Raji (cell line): ENCODE data around the gene DNMT3A.

Experiments used
- POLR2A ChIP-seq: IDR thresholded peaks from 2 replicates; pipeline ENCODE4 v1.6.1; 2011; ENCODE audit warnings: low read depth, low read length, control low read depth; ENCODE audit not compliant: insufficient read depth

Gene DNMT3A

GRCh38 chr2:25376750-25377621 is 35.3 kb upstream of the DNMT3A start:
- no peak for TF ChIP-seq POLR2A

- TF ChIP-seq POLR2A: no peak
Measured at GRCh38 chr2:25375989-25376545, 34.3 kb upstream of the DNMT3A start.

DNA sequence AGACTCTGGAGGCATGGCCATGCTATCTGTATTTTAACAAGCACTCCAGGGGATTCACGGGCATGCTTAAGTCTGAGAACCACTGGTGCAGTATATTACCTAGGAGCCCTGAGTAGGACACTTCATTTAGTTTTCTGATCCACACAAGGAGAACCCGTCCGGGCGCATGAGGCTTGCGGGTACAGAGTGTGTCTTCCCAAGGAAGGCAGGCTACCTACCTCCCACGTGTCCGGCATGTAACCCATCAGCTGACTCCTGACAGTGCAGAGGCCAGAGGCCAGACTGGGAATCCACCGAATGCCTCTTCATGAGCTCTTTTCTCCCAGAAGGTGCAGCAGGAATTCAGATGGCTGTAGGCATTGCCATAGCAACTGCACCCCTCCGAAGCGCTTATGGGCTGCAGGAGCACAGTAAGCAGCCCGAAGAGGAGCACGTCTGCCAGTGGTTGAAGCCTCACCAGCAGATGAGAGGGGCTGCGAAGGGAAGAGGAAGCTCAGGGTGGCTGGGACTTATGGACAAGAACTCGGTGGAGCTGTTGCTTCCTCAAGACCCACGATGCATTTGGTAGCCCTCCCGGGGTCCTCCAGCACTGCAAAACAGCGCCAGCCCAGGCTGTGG is 33.8 kb upstream of the DNMT3A start:
- TF ChIP-seq POLR2A: no peak

DNA sequence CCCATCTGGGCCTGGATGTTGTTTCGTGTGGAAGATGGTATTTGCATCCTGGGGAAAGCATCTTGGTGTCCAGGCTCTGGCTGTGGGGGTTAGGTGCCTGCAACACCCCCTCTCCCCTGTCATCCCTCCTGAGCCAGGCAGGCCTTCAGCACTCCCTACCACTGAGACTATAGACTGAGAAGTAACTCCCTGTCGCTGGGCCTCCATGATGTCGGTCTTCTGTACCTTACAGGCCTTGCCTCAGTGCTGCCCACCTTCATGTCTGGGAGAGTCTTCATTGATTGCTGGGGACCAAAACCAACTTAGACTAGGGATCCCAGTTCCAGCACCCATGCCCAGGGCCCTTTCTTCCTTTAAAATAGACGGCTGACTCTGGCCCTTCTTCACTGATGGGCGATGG is 33.1 kb upstream of the DNMT3A start:
- no peak for TF ChIP-seq POLR2A

GRCh38 chr2:25374411-25374810 is 32.7 kb upstream of the DNMT3A start:
- no peak for TF ChIP-seq POLR2A

GRCh38 chr2:25373269-25373981 is 31.7 kb upstream of the DNMT3A start:
- no peak for TF ChIP-seq POLR2A

DNA sequence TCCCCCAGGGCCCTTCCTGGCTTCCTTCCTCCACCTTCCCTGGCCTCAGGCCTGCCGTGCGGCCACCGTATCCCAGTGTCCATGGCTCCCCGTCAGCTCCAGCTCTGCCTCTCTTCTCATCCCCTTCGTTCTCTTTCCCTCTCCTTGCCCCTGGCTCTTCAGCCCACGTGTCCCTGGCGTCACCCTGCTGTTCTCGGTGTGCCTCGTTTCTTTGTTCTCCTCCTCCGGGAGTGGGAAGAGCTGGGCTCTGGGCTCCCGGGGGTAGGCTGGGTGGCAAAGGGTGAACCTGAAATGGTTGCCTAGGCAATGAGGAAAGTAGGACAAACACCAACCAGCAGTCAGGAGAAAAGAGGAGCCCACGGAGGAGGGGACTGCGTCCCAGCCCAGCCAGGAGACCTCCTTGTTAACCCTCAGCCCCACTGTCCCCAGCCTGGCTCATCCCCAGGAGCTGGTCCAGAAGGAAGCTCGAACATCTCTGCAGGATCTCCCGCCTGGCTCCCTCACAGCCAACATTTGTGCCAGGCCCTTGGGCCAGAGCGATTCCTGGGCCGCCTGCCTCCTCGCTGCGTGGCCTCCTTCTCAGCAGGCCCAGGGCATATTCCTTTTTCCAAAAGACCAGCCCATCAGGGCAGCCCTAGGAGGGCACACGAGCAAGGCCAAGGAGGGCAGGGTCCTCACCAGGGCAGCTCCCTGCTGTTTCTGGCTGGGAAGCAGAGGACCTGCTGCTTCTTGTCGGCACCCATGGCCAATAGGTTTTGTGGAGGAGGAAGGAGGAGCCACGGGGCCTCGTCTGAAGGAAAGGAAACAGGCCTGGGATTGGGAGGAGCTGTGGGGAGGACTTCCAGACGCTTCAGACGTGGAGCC is 30.9 kb upstream of the DNMT3A start:
- no peak for TF ChIP-seq POLR2A

DNA sequence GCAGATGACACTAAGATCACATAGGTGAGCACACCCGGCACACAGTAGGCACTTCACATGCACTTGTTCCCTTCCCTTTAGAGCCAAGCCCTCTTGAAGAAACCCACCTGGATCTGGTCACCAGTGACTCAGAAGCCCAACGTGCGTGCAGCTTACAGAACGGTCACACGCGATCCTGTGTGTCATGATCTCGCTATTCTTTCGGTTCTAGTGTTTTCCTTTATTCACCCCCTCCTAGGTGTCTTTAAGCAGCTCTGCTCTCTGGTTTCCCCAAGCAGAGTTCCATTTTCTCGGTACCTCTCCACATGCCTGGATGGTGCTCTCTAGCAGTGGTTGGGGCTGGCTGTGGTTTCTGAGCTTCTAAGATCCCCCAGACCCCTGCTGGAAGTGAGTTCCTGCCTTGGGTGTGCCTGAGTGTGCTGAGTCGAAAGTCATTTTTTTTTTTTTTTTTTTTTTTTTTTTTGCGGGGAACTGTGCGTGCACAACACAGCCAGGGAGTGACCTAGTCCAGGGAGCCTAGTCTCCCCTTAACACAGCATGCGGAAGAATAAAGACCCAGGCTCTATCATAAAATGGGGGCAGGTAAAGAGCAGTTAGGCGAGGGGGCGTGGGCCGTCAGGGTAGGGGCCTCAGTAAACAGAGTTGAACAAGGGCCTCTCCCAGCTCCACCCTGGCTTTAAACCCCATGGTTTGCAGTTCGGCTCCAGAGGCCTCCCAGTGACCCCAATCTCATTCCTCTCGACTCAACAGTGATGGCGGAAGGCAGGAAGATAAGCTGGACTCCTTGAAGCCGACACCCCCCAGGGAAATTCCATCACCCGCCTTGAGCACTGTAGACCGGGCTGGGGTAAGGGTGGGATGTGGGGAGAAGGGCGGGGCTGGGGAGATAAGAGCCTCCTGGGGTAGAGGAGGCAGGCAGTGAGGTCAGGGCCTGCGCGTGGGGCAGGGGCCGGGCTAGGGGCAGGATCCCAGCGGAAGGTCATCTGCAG is 29.8 kb upstream of the DNMT3A start:
- no peak for TF ChIP-seq POLR2A

GRCh38 chr2:25369876-25370275 is 28.2 kb upstream of the DNMT3A start:
- TF ChIP-seq POLR2A: no peak

DNA sequence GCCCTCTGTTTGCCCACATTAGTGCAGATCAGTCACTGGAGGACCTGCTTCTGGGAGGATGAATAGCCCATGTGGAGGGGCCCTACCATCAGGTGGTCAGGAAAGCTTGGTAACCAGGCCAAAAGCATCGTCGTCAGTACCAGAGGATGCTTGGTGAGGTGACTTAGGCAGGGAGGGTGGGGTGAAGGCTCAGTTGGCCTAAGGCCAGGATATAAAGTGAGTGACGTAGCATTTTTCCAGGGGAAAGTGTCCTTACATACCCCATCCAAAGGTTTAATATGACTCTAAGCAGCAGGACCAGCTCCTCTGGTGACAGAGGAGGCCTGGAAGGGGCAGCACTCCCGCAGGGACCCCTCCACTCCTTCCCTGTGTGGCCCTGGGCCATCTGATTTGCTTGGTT is 27.7 kb upstream of the DNMT3A start:
- TF ChIP-seq POLR2A: no peak

DNA sequence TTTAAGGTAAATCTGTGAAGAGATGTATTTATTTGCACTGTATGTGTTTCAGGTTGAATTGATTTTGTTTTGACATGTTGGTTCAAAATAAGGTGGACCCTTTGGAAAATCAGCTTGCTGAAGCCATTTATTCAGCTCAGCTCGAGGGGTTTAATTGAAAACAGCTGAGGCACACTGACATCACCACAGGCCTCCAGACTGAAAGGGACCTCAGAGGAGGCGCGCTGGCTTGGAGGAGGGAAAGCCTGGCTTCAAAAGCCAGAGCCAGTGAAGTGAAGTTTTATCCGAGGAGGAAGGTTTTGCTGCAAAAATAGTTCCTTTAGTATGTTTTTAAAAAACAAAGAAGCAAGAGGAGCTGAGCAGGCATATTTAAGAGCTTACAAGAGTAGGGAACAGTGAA is 26.9 kb upstream of the DNMT3A start:
- TF ChIP-seq POLR2A: no peak

DNA sequence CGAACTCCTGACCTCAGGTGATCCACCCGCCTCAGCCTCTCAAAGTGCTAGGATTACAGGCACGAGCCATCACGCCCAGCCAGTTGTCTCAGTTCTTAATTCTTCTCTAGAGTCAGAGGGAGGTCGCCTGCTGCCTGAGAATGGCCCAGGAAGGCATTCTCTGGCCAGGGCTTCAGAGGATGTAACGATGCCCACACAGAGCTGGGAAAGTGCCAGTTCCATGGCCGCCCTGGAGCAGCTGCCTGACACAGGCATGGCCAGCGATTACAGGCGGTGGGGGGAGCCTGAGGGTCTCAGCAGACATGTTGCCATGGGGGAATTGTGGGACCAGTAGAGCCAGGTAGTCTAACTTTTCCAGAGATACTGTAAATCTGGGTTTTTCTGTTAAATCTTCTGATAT is 25.6 kb upstream of the DNMT3A start:
- TF ChIP-seq POLR2A: no peak

DNA sequence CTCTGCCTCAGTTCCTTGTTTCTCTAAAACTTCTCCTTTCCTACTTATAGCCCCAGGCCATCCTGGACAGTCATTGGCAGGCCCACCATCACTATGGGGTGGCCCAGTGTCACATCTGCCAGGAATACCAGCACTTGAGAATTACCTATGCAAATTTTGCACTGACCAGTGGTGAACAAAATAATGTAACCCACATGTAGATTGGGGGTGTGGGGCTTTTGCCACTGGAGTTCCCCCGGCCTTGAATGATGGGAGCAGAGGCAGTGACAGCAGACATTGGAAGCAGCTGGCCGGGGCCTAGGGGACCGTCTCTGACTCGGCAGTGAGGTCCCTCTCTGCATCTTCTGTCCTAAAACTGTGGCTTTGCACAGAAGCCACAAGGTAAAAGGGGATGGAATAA is 24.9 kb upstream of the DNMT3A start:
- no peak for TF ChIP-seq POLR2A
